Activated CD4-positive, alpha-beta T cell treated with anti-CD3 and anti-CD28 coated beads, Interleukin-2, amount 50 U/mL, for 1 hour (primary cell): ENCODE measurements around the gene NUB1.

ENCODE experiments used
- DNase-seq: peaks from one replicate; pipeline ENCODE4 v3.0.0-alpha.2; 2020

The NUB1 gene

DNA sequence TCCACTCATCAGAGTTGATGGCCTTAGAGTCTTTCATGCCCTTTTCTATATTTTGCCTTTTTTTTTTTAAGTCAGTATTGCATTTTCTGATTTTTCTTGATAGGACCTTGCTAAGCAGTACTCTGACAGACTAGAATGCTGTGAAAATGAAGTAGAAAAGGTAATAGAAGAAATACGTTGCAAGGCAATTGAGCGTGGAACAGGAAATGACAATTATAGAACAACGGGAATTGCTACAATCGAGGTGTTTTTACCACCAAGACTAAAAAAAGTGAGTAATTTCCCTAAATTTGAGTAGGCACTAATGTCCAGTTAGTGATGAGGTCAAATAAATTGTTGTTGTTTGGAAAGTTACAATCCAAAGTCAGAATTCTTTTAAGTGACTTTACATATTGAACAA lies 7.4 kb downstream of the NUB1 start:
- DNase-seq: no peak

GRCh38 chr7:151349507-151349853 lies 7.9 kb downstream of the NUB1 start:
- DNase-seq: no peak

DNA sequence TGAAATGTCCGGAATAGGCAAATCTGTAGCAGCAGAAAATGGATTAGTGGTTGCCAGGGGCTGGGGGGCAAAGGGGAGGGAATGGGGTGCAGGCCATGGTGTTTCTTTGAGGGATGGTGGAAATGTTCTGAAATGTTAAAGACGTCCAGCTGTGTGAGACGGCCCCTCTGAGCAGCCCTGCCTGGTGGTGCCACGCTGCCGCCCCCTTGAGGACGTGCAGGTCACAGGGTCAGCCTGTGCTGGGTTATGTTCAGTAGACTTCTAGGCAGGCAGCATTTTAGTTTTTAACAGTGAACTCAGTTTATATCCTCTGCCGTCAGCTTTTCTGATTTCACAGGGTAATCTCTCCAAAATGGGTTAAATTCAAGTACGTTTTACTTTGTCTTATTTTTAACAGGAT lies 9.4 kb downstream of the NUB1 start:
- DNase-seq: peak; percentile 18

- peak; percentile 37 for DNase-seq
Measured at GRCh38 chr7:151351967-151352366, 10.4 kb downstream of the NUB1 start.

GRCh38 chr7:151352512-151352911 lies 10.9 kb downstream of the NUB1 start:
- no peak for DNase-seq

DNA sequence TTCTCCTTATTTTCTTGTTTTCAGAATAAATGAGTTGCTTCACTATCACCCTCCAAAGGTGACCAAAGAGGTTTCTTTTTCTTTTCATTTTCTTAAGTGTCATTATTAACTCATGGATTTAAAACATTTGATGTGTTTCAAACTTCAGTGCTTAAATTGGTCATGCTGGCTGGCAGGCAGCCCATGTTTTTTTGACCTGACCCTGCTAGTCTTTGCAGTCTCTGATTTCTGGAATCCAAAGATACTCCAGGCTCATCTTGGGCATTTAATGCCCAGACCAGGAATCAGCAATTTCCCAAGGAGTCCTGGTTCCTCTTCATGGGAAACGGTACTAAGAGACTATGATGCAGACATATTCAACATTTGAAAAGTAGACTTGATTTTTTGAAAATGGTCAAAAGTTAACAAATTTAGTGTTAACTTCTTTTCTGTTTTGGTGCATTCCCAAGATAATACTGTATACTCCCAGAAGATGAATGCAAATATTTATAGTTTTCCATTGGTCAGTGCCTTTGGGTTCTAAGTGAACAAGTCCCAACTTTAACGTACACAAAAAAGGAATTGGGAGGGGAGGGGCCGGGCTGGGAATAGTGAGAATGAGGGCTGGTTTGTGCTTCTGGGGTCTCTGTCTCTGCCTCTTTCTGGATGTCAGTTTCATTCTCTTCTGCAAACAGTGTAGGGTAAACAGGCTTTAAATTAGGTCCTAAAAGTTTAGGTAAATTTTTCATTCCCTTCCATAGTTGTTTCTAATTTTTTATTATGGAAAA lies 19.8 kb downstream of the NUB1 start:
- no peak for DNase-seq

DNA sequence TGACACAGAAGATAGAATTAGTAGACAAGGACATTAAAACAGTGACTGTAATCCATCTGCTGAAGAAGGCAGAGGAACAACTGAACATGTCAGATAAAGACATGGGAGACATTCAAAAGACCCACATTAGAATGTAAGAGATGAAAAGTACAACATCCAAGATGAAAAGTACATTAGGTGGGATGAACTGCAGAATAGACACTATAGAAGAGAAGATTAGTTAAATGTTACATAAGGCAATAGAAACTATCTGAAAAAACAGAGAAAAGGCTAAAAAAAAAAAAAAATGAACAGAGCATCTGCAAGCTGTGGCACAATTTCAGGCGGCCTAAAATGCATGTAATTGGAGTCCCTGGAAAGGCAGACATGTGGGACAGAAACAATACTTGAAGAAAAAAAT lies 21.6 kb downstream of the NUB1 start:
- DNase-seq: no peak

DNA sequence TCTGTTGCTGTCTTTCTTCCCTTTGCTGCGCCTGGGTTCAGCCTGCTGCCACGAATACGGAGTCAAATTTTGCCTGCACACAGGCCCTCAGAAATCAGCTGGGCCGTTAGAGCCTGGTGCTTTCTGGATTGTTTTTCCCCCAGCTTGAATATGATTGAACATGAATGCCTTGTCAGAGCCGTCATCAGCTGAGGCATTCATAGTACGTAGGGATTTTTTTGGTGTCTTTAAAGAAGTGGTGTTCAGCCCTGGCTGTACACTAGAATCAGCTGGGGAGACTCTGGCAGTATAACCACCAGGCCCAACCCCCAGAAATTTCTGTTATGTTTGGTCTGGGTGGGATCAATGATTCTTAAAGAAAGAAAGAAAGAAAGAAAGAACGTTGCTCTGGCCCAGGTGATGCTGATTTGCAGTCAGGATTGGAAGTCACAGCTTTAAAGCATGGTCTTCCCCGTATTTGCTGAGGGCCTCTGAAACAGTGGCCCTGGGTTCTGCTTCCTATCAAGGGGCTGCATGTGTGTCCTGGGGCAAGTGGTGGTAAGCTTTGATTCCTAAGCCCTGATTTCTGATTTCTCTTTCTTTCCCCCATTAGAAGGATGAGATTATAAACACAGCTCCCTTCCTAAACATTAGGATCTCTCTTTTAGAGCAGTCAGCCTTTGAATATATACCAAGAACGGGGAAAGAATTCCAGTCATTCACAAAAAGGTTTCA lies 24.7 kb downstream of the NUB1 start:
- no peak for DNase-seq

DNA sequence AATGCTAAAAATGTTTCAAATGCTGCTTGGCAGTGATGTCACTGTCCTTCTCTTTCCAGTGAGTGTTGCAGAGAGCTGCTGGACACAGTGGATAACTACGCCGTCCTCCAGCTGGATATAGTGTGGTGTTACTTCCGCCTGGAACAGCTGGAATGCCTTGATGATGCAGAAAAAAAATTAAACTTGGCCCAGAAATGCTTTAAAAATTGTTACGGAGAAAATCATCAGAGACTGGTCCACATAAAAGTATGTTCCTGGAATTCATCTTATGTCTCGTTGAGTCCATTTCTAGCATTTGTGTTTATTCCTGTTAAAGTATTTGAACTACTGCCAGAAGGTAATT lies 25.2 kb downstream of the NUB1 start:
- DNase-seq: no peak

DNA sequence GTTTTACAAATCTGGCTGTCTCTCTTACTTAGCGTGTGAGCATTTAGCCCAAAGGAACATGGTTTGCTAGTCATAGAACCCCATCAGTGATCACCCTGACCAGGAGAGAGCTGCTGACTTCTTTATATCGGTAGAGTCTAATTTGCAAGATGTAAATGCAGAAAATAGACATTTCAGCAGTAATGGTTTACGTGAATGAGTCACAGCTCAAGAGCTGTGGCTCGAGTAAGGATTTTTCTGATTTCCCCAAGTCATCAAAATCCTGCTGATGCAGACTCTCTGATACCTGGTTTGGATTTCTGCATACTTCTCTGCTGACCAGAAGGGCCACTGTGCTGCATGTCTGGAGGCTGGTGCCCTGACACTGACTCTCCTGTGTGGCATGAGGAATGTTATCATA lies 25.7 kb downstream of the NUB1 start:
- no peak for DNase-seq

DNA sequence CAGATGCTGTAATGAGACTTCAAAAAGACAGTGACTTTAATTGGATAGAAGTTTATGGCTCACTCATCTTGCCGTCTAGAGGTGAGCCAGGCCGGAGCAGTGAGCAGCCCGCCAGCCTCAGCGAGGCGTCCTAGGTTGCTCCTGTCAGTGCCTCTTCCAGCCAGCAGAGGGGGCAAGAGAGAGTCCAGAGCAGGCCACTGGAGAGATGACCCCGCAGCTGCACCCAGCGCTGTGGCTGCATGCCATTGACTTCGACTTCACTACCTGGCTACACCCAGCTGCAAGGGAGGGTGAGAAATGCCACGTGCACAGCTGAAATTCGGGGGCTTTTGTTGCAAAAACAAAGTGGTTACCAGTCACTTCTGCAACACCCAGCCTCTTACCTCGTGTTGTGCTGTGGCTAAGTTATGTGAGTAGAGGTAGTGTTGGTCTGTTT lies 26.5 kb downstream of the NUB1 start:
- peak; percentile 76 for DNase-seq

GRCh38 chr7:151371266-151371665 lies 29.7 kb downstream of the NUB1 start:
- no peak for DNase-seq

DNA sequence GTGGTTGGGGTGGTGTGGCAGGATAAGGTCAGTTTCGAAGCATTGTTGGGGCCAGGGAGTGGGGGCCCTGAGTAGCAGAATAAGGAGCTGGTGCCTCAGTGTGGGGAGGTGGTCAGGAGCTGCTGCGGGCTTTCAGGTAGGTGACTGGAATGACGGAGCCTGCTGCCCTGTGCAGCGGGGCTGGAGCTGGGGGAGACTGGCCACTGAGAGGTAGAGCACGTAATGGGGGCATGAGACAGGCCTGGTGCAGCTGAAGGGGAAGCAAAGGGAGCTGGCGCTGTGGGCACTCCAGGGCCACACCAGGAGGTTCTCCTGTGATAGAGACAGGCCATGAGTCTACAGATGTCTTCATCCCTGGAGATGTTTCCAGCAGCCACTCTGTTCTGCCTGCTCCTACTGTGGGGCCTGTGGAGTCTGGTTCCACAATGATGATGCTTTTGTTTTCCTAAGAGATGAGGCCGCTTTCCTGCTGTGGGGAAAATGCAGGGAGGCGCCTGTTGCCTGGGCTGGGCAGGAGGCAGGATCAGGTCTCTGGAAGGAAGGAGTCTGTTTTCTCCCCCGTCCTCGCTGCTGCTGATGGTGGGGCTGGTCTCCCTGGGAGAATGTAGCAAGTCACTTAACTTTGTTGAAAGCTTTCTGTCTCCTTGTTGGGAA lies 31.1 kb downstream of the NUB1 start:
- no peak for DNase-seq

DNA sequence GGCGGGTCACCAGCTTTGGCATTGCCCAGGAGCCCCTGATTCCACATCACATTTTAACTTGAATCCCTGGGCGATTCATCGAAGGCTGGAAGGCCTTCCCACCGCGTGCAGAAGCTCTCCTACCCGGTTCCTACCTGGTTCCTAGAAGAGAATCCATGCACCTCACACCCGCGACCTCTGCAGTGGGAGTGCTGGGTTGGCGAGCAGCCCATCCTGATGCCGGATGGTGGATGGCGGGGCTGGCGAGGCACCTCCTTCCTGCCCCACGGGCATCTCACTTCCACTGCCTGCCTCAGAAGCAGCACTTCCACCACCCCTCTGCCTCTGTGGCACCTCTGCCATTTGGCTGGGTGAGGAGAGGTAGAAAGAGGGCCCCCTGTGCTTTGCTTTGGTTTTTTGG lies 32.0 kb downstream of the NUB1 start:
- no peak for DNase-seq

DNA sequence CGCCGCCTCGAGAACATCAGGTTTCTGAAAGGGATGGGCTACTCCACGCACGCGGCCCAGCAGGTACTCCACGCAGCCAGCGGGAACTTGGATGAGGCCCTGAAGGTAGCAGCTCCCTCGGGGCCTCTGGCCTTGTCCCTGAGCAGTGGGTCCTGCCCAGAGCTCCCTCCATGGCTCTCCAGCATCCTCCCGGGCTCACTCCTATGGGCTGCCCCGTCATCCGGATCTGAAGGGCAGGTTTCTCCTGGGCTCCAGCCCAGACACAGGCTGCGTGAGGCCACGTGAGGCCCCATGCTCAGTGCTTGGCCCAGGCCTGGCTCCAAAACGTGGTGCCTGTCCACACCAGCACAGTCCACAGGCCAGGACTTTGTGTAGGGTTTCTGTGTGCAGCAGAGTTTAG lies 32.5 kb downstream of the NUB1 start:
- no peak for DNase-seq

DNA sequence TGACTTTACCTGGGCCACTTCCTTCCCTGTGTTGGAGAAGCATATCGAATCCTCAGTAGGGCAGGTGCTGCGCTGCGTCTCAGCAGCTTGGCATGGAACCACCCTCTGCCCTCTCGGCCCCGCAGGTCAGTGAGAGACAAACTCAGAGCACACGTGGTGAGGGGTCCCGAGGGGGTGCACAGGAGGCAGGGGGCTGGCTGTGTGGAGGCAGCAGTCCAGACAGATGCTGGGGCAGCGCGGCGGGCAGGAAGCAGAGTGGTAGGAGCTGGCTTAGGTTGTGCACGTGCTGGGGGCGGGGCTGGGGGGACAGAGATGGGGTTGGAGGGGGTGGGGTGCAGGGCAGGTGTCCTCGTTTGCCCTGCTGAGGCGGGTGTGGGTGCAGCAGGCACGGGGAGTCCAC lies 33.1 kb downstream of the NUB1 start:
- DNase-seq: no peak

GRCh38 chr7:151375530-151376217 lies 34.1 kb downstream of the NUB1 start:
- no peak for DNase-seq

GRCh38 chr7:151376218-151376902 lies 34.7 kb downstream of the NUB1 start:
- DNase-seq: no peak

DNA sequence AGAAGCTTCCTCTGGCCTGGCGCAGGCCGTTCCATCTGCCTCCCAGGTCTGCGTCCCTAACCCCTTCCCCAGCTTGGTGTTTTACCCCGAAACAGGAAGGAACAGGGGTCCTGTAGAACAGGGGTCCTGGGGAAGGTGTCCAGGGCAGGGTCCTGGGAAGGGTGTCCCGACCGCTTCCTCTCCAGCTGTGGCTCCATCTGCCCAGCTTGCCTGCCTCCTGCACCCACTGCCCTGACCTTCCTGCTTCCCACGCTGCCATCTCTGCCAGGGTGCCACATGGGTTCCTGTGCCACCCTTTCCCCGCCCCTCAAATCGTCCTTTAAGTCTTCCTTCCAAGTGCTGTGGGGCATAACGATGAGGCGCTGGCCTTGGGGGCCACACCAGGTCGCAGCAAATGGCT lies 35.8 kb downstream of the NUB1 start:
- no peak for DNase-seq

DNA sequence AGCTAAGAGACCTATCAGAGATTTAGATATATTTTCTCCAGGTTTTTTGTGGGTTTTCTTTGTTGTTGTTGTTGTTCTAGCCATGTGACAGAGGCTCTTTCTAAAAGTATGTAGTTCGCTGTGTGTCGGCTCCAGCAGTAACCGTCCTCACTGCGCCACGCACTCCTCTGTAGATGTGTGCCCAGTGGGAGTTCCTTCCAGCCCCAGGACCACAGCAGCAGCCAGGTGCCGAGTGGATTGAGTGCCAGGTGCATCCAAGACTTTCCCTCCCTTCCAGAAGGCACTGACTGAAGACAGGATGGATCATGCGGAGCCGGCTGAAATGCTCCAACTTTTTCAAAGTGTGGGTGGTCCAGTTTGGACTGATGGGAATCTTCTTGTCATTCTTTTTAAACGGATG lies 36.4 kb downstream of the NUB1 start:
- no peak for DNase-seq

- DNase-seq: no peak
Measured at GRCh38 chr7:151378496-151379192, 37.0 kb downstream of the NUB1 start.

DNA sequence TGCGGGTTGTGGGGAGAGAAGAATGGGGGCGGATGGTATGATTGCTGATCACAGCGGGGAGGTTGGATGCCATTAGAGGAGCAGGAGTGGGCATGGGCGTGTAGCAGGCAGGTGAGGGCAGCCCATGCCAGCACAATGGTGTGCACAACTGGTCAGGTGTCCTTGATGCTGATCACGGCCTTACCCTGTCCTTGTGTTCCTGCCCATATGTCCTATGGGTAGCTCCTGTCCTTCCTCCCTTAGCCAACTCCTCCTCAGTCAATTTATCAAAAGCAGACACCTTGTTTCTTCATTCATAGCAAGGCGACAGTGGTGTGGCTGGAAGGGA lies 37.5 kb downstream of the NUB1 start:
- no peak for DNase-seq
